Activated CD4-positive, alpha-beta T cell treated with anti-CD3 and anti-CD28 coated beads, Interleukin-10, Interleukin-2, amounts not matched to agents 100 ng/mL and 50 ng/mL, durations not matched to agents 16 hours and 8 hours (primary cell): ENCODE measurements around the gene ADGRF1.
"Not testable (repeated sequence)": the region's sequence is repeated elsewhere in the genome, so short reads cannot be mapped to it uniquely, and the experiment has no call there.

Experiments
- DNase-seq: peaks from one replicate; pipeline ENCODE4 v3.0.0-alpha.2; 2020

The ADGRF1 gene

GRCh38 chr6:47042275-47042791, at the start of gene ADGRF1:
TSS of gene ADGRF1 (minus strand) at chr6:47042332. CDS start at chr6:47029061, 13,271 bp downstream.
- DNase-seq = no peak

- DNase-seq = no peak
Measured at GRCh38 chr6:47090881-47091280, 48.7 kb upstream of the ADGRF1 start.

- not testable (repeated sequence) for DNase-seq
Measured at GRCh38 chr6:47089473-47089872, 47.3 kb upstream of the ADGRF1 start.

- no peak for DNase-seq
Measured at GRCh38 chr6:47086051-47086770, 44.1 kb upstream of the ADGRF1 start.

GRCh38 chr6:47084610-47085009, 42.5 kb upstream of the ADGRF1 start:
- DNase-seq = no peak

- DNase-seq = no peak
Measured at GRCh38 chr6:47083586-47084047, 41.5 kb upstream of the ADGRF1 start.

- no peak for DNase-seq
Measured at GRCh38 chr6:47080083-47080596, 38.0 kb upstream of the ADGRF1 start.

- no peak for DNase-seq
Measured at GRCh38 chr6:47079638-47080037, 37.5 kb upstream of the ADGRF1 start.

GRCh38 chr6:47078991-47079390, 36.9 kb upstream of the ADGRF1 start:
- no peak for DNase-seq

GRCh38 chr6:47076422-47077344, 34.6 kb upstream of the ADGRF1 start:
- no peak for DNase-seq

- DNase-seq = no peak
Measured at GRCh38 chr6:47075741-47076421, 33.7 kb upstream of the ADGRF1 start.

GRCh38 chr6:47075168-47075567, 33.0 kb upstream of the ADGRF1 start:
- no peak for DNase-seq

- no peak for DNase-seq
Measured at GRCh38 chr6:47073125-47074110, 31.3 kb upstream of the ADGRF1 start.

GRCh38 chr6:47072667-47073066, 30.5 kb upstream of the ADGRF1 start:
- no peak for DNase-seq

- DNase-seq = no peak
Measured at GRCh38 chr6:47071681-47072080, 29.5 kb upstream of the ADGRF1 start.

- no peak for DNase-seq
Measured at GRCh38 chr6:47070461-47070860, 28.3 kb upstream of the ADGRF1 start.

GRCh38 chr6:47069156-47069555, 27.0 kb upstream of the ADGRF1 start:
- no peak for DNase-seq

- DNase-seq = no peak
Measured at GRCh38 chr6:47066418-47066817, 24.3 kb upstream of the ADGRF1 start.

GRCh38 chr6:47064274-47064673, 22.1 kb upstream of the ADGRF1 start:
- no peak for DNase-seq

GRCh38 chr6:47062346-47062745, 20.2 kb upstream of the ADGRF1 start:
- no peak for DNase-seq
